Erythroblast (primary cell): ENCODE measurements around the gene SARS2.

Experiments
- DNase-seq, 2 experiments: peaks; one replicate each; lab custom pipeline; 2025; lab: John Stamatoyannopoulos, UW
- GATA1 ChIP-seq: IDR thresholded peaks from 2 replicates; pipeline ENCODE4 v1.6.1; 2011; ENCODE audit warnings: low read depth, mild to moderate bottlenecking, control low read depth, low read length, moderate library complexity
- POLR2A ChIP-seq: IDR thresholded peaks from 2 replicates; pipeline ENCODE4 v1.6.1; 2011; ENCODE audit warnings: mild to moderate bottlenecking, low read length

Gene SARS2

GRCh38 chr19:38917921-38918491 is 12.6 kb downstream of the SARS2 start:
- DNase-seq, result peak; percentile 36 to 39
- TF ChIP-seq GATA1 (no peak), POLR2A (no peak)

GRCh38 chr19:38917516-38917915 is 13.0 kb downstream of the SARS2 start:
- TF ChIP-seq GATA1 (no peak), POLR2A (no peak)
- no peak for DNase-seq

GRCh38 chr19:38915329-38916321 is 14.9 kb downstream of the SARS2 start:
- no peak for DNase-seq
- no peak for TF ChIP-seq POLR2A
- TF ChIP-seq GATA1, result no peak

DNA sequence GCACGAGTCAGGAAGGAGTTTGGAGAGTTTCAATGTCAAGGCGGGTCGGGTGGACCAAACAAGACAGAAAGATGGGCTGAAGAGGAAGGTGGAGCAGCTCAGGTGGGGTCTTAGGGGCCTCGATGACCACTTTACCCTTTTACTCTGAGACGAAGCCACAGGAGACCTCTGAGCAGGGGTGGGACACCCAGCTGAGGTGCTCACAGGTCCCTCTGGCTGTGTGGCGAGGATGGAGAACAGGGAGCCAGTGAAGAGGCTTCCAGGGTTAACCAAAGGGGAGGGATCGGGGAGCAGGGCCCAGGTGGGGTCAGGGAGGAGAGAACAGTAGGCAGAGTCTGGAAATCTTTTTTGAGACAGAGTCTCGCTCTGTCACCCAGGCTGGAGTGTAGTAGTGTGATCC is 16.6 kb downstream of the SARS2 start:
- TF ChIP-seq GATA1, result no peak
- no peak for TF ChIP-seq POLR2A
- no peak for DNase-seq

DNA sequence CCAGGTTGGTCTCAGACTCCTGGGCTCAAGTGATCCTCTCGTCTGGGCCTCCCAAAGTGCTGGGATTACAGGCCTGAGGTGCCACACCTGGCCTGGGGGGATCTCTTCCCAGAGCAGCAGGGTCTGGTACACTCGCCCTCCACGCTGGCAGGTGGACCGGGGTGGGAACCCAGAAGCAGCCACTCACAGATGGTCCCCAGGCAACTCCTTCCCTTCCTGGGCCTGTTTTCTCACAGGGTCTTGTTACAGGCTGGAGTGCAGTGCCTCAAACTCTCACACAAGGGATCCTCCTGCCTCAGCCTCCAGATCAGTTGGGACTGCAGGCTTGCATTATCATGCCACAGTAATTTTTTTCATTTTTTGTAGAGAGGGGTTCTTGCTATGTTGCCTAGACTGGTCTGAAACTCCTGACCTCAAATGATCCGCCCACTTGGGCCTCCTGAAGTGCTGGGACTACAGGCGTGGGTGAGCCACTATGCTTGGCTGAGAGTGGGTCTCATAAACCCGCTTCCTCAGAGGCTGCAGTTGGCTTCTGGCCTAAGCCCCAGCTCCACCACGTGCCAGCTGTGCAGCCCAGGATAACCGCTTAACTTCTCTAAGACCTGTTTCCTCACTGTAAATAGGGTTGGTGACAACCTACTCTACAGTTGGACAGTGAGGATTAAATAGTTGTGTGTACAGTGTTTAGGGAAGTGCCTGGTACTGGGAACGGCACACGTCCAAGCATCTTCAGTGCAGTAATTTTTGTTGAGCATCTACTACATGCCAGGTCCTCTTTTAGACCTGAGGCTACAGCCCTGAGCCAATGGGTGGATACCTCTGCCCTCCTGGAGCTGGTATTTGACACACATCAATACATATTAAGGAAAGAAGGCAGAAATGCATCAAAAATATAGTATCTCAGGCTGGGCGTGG is 17.7 kb downstream of the SARS2 start:
- no peak for DNase-seq

DNA sequence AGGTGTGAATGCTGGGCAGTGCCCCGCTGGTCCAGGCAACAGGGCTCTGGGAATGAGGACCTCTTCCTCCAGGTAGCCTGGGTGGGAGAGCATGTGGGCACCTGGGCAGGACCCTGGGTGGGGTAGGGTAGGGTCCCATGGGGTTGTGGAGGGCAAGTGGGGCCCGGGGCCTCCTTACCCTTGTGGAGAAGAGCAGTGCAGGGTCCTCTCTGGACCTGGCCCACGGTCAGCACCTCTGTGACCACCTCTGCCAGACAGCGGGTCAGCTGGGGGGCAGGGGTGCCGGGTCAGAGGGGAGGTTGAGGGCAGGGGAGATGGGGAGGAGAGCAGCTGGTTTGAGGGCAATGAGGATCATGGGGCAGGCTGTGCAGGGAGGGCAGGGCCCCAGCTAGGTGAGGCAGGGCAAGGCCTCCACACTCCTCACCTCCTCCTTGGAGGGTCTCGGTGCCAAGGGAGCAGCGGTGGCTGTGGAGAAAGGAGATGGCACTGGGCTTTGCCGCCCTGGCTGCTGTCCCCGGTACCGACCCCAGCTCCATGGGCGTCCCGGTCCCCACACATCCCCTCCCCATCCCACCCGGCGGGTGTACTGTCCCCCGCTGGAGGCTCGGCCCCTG is 19.1 kb downstream of the SARS2 start:
- TF ChIP-seq POLR2A, result no peak
- no peak for DNase-seq

More for the DNA sequence above, 17.7 kb downstream of the SARS2 start:
- no peak for TF ChIP-seq GATA1
- no peak for TF ChIP-seq POLR2A

- DNase-seq, result no peak
- no peak for TF ChIP-seq POLR2A
- no peak for TF ChIP-seq GATA1
Observed at GRCh38 chr19:38910488-38910887, 20.1 kb downstream of the SARS2 start.

DNA sequence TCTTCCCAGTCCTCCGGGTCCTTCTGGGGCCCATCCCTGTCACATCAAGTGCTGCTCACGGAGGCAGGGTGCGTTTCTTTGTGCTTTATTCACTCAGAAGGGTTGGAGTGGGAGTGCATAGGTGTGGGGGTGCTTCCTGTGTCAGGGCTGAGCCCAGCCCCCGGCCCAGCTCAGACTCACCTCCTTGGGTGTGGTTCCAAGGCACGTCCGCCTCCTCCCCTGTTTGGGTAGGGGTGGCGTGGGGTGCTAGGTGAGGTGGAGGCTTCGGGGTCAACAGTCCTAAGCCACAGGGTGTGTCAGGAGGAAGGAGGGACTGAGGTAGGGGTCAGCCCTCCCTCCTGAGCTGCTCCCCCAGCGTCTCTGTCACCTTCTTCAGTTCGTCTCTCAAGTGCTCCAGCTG is 21.7 kb downstream of the SARS2 start:
- no peak for DNase-seq

GRCh38 chr19:38907670-38908069 is 22.9 kb downstream of the SARS2 start:
- no peak for DNase-seq
- TF ChIP-seq GATA1, result no peak
- TF ChIP-seq POLR2A, result no peak

More for the DNA sequence above, 21.7 kb downstream of the SARS2 start:
- TF ChIP-seq GATA1 (no peak), POLR2A (no peak)

DNA sequence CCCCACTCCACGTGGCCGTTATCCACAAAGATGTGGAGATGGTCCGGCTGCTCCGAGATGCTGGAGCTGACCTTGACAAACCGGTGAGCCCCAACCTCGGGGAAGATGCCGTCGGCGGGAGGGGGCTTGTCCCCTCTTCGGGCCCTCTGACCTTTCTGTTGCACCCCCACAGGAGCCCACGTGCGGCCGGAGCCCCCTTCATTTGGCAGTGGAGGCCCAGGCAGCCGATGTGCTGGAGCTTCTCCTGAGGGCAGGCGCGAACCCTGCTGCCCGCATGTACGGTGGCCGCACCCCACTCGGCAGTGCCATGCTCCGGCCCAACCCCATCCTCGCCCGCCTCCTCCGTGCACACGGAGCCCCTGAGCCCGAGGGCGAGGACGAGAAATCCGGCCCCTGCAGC is 23.3 kb downstream of the SARS2 start:
- TF ChIP-seq POLR2A (no peak), GATA1 (no peak)
- no peak for DNase-seq

GRCh38 chr19:38905620-38906019 is 24.9 kb downstream of the SARS2 start:
- TF ChIP-seq POLR2A (no peak), GATA1 (no peak)
- no peak for DNase-seq

GRCh38 chr19:38904581-38905539 is 25.7 kb downstream of the SARS2 start:
- no peak for TF ChIP-seq POLR2A
- no peak for TF ChIP-seq GATA1
- DNase-seq, result no peak

GRCh38 chr19:38901683-38902082 is 28.9 kb downstream of the SARS2 start:
- DNase-seq, result no peak
- TF ChIP-seq POLR2A, result no peak
- TF ChIP-seq GATA1, result no peak
